ENCODE measurements around the gene CORO2B. TPM values are rescaled to one million over a fixed set of nuclear protein-coding genes. Genes with fewer than 3 reads are reported as not detected.

CORO2B gene
- total and polyA plus RNA-seq, 2 of the 13 experiments (the other 11 are each of a cell fraction or from before 2014, with no cell fraction given): 0.35 to 0.63 TPM

DNA sequence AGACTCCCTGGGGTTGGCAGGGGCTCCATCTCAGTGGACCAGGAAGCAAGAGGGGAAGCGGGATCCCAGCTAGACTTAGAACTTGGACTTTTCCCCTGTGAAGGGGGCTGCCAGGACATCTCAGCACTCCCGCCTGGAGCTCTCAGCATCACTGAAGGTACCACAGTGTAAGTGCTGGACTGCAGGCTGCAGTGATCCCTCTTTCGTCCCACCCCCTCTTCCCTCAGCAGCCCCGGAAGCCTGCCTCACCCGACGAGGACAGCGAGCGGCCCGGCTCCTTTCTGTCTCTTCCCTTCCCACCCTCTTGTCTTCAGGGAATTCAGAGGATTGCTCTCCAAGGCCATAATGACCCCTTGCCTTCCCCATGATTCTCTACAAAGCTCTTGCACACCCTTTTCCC lies 147.5 kb downstream of the CORO2B start:
- no TSS peak for BruUV-seq (replicated peaks)
- Histone ChIP-seq H2AFZ (ENCODE audit: low read length) (no peak overlapping the region), H3K27ac (ENCODE audit: extremely low read length, insufficient read depth, low read length) (no peak overlapping the region), H3K4me2 (ENCODE audit: low read depth, low read length) (no peak overlapping the region), H3K4me1 (ENCODE audit: insufficient read depth, low read length) (no peaks in the 10 kb centered on the region), H3K9me3 (ENCODE audit: low read length) (no peaks in the 10 kb centered on the region), H3K4me3 (replicated peaks in 1 of 3; ENCODE audit: insufficient read depth in 1 of 3, low read depth in 2 of 3, low read length in 3 of 3) (no peak overlapping the region), H3K79me2 (ENCODE audit: insufficient read depth, low read length) (no peaks in the 10 kb centered on the region), H4K20me1 (ENCODE audit: insufficient read depth, low read length) (no peaks in the 10 kb centered on the region), H3K36me3 (replicated peaks in 1 of 2; ENCODE audit: control insufficient read depth in 1 of 2, insufficient read depth in 2 of 2, low read length in 2 of 2) (no peaks in the 10 kb centered on the region), H3K27me3 (ENCODE audit: control insufficient read depth in 1 of 2, insufficient read depth in 2 of 2, low read length in 2 of 2) (peaks cover 2 to 32% of the 10 kb centered on the region in 2 experiments; a peak in 3 of 5 replicates), H3K9ac (ENCODE audit: insufficient read depth, low read depth, low read length) (no peak overlapping the region)
- DNase-seq (ENCODE audit: low spot score) (no peak), FAIRE-seq (no peak), ATAC-seq (no peak)
- intact Hi-C loops (cut with micrococcal nuclease; ENCODE audit: unreplicated experiment): no loop called here
- ChIA-PET POLR2A (no interaction called here), CTCF (ENCODE audit: low intra/inter-chr PET ratio, low total read pairs) (no interaction called here)
- 45% methylated on average over 8 of the region's 9 CpGs for WGBS (ENCODE audit: low lambda C conversion rate)
- in situ Hi-C loops (cut with HindIII; ENCODE audit: extremely low pct_ligation_motif_present, low pct_unique_long_range_greater_than_20kb): no loop called here
- TF ChIP-seq ZNF782 (CRISPR knock-in tag; IDR thresholded peaks at IDR 0.05; ENCODE audit: borderline replicate concordance) (no peak), GATAD2A (CRISPR knock-in tag; IDR thresholded peaks at IDR 0.05) (no peak), CHCHD3 (CRISPR knock-in tag; IDR thresholded peaks at IDR 0.05) (no peak), CBX5 (CRISPR knock-in tag; IDR thresholded peaks at IDR 0.05; ENCODE audit: borderline replicate concordance) (no peak), SATB2 (CRISPR knock-in tag; IDR thresholded peaks at IDR 0.05) (no peak), ZNF3 (CRISPR knock-in tag; IDR thresholded peaks at IDR 0.05) (no peak), MYNN (CRISPR knock-in tag; IDR thresholded peaks at IDR 0.05; ENCODE audit: low read depth) (no peak), MAFG (CRISPR knock-in tag; IDR thresholded peaks at IDR 0.05) (no peak), SIN3B (IDR thresholded peaks at IDR 0.05; ENCODE audit: low read length) (no peak), ZC3H13 (CRISPR knock-in tag; IDR thresholded peaks at IDR 0.05) (no peak), HNRNPK (IDR thresholded peaks at IDR 0.05; ENCODE audit: low read depth, low read length, poor library complexity, severe bottlenecking) (no peak)
- TF ChIP-seq, protein P1, sequence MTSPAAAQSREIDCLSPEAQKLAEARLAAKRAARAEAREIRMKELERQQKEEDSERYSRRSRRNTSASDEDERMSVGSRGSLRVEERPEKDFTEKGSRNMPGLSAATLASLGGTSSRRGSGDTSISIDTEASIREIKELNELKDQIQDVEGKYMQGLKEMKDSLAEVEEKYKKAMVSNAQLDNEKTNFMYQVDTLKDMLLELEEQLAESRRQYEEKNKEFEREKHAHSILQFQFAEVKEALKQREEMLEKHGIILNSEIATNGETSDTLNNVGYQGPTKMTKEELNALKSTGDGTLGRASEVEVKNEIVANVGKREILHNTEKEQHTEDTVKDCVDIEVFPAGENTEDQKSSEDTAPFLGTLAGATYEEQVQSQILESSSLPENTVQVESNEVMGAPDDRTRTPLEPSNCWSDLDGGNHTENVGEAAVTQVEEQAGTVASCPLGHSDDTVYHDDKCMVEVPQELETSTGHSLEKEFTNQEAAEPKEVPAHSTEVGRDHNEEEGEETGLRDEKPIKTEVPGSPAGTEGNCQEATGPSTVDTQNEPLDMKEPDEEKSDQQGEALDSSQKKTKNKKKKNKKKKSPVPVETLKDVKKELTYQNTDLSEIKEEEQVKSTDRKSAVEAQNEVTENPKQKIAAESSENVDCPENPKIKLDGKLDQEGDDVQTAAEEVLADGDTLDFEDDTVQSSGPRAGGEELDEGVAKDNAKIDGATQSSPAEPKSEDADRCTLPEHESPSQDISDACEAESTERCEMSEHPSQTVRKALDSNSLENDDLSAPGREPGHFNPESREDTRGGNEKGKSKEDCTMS (CRISPR knock-in tag; conservative IDR thresholded peaks at IDR 0.05): no peak
- TF ChIP-seq, protein P2, sequence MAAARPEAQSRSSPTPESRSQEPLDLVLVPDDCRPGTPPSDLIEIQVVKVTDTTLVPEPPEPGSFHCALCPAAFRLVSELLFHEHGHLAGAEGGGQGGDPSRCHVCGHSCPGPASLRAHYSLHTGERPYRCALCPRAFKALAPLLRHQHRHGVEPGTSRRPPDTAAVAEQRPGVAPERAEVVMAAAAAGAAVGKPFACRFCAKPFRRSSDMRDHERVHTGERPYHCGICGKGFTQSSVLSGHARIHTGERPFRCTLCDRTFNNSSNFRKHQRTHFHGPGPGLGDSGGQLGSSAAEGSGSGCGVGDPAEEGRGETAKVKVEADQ (CRISPR knock-in tag; IDR thresholded peaks at IDR 0.05; ENCODE audit: borderline replicate concordance): no peak
- TF ChIP-seq, protein P3, sequence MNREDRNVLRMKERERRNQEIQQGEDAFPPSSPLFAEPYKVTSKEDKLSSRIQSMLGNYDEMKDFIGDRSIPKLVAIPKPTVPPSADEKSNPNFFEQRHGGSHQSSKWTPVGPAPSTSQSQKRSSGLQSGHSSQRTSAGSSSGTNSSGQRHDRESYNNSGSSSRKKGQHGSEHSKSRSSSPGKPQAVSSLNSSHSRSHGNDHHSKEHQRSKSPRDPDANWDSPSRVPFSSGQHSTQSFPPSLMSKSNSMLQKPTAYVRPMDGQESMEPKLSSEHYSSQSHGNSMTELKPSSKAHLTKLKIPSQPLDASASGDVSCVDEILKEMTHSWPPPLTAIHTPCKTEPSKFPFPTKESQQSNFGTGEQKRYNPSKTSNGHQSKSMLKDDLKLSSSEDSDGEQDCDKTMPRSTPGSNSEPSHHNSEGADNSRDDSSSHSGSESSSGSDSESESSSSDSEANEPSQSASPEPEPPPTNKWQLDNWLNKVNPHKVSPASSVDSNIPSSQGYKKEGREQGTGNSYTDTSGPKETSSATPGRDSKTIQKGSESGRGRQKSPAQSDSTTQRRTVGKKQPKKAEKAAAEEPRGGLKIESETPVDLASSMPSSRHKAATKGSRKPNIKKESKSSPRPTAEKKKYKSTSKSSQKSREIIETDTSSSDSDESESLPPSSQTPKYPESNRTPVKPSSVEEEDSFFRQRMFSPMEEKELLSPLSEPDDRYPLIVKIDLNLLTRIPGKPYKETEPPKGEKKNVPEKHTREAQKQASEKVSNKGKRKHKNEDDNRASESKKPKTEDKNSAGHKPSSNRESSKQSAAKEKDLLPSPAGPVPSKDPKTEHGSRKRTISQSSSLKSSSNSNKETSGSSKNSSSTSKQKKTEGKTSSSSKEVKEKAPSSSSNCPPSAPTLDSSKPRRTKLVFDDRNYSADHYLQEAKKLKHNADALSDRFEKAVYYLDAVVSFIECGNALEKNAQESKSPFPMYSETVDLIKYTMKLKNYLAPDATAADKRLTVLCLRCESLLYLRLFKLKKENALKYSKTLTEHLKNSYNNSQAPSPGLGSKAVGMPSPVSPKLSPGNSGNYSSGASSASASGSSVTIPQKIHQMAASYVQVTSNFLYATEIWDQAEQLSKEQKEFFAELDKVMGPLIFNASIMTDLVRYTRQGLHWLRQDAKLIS (CRISPR knock-in tag; IDR thresholded peaks at IDR 0.05): no peak
- TF ChIP-seq, protein P4, sequence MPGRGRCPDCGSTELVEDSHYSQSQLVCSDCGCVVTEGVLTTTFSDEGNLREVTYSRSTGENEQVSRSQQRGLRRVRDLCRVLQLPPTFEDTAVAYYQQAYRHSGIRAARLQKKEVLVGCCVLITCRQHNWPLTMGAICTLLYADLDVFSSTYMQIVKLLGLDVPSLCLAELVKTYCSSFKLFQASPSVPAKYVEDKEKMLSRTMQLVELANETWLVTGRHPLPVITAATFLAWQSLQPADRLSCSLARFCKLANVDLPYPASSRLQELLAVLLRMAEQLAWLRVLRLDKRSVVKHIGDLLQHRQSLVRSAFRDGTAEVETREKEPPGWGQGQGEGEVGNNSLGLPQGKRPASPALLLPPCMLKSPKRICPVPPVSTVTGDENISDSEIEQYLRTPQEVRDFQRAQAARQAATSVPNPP (CRISPR knock-in tag; IDR thresholded peaks at IDR 0.05): no peak
- TF ChIP-seq, protein P5, sequence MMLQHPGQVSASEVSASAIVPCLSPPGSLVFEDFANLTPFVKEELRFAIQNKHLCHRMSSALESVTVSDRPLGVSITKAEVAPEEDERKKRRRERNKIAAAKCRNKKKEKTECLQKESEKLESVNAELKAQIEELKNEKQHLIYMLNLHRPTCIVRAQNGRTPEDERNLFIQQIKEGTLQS (CRISPR knock-in tag; IDR thresholded peaks at IDR 0.05): no peak
- TF ChIP-seq, protein P6, sequence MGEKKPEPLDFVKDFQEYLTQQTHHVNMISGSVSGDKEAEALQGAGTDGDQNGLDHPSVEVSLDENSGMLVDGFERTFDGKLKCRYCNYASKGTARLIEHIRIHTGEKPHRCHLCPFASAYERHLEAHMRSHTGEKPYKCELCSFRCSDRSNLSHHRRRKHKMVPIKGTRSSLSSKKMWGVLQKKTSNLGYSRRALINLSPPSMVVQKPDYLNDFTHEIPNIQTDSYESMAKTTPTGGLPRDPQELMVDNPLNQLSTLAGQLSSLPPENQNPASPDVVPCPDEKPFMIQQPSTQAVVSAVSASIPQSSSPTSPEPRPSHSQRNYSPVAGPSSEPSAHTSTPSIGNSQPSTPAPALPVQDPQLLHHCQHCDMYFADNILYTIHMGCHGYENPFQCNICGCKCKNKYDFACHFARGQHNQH (CRISPR knock-in tag; IDR thresholded peaks at IDR 0.05): no peak

Measured in HepG2 (cell line).